IPS-20b (cell line): Measurements from ENCODE around the gene SLBP.
"Not testable (repeated sequence)": the region's sequence is repeated elsewhere in the genome, so short reads cannot be mapped to it uniquely, and the experiment has no call there.

Source experiments
- H3K27ac ChIP-seq: one replicate; pipeline ENCODE4 v1.5.1; 2013; ENCODE audit warnings: low read length
- H3K27me3 ChIP-seq: 2 replicates; pipeline ENCODE4 v1.6.1; 2013; ENCODE audit warnings: mild to moderate bottlenecking, low read length, inconsistent platforms; ENCODE audit not compliant: insufficient read depth
- H3K36me3 ChIP-seq: 2 replicates; pipeline ENCODE4 v1.6.1; 2013; ENCODE audit warnings: low read depth, mild to moderate bottlenecking, inconsistent platforms, low read length, moderate library complexity; ENCODE audit not compliant: insufficient read depth
- H3K4me1 ChIP-seq: 2 replicates; pipeline ENCODE4 v1.6.1; 2013; ENCODE audit warnings: mild to moderate bottlenecking, control low read depth, inconsistent platforms, low read length, moderate library complexity; ENCODE audit not compliant: insufficient read depth
- H3K4me3 ChIP-seq: 2 replicates; pipeline ENCODE4 v1.5.1; 2013; ENCODE audit warnings: mild to moderate bottlenecking, low read length, inconsistent platforms
- H3K9ac ChIP-seq: 2 replicates; pipeline ENCODE4 v1.6.1; 2013; ENCODE audit warnings: low read depth, mild to moderate bottlenecking, inconsistent platforms, low read length, moderate library complexity
- H3K9me3 ChIP-seq: 2 replicates; pipeline ENCODE4 v1.6.1; 2013; ENCODE audit warnings: mild to moderate bottlenecking, low read depth, low read length, inconsistent platforms; ENCODE audit not compliant: insufficient read depth

Gene SLBP

GRCh38 chr4:1676605-1677525, 35.3 kb downstream of the SLBP start:
- H3K9me3 ChIP-seq, result no peaks in the 10 kb centered on the region
- no peaks in the 10 kb centered on the region for H3K36me3 ChIP-seq
- no peak overlapping the region for H3K27ac ChIP-seq
- H3K4me3 ChIP-seq, result no peak overlapping the region
- no peaks in the 10 kb centered on the region for H3K4me1 ChIP-seq
- H3K9ac ChIP-seq, result no peak overlapping the region
- H3K27me3 ChIP-seq, result peaks cover 3% of the 10 kb centered on the region; the same call in 1 of the 2 replicates

DNA sequence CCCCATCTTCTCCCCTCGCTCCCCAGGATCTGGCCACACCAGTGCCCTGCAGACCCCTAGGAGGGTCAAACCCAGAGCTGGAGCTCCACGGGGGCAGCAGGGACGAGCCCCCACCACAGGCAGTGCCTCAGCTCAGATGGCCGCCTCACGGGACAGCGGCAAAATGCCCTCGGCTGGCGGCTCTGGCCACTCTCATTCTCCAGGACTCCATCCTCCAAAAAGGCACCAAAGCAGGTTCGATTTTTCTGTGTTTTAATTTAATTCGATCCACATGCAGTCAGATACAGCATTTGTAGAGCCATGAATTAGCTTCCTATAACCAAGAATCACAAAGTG, 36.3 kb downstream of the SLBP start:
- Histone ChIP-seq H3K36me3 (no peaks in the 10 kb centered on the region), H3K4me3 (no peak overlapping the region), H3K27me3 (no peaks in the 10 kb centered on the region), H3K9ac (no peak overlapping the region), H3K9me3 (no peaks in the 10 kb centered on the region), H3K4me1 (no peaks in the 10 kb centered on the region), H3K27ac (no peak overlapping the region)

GRCh38 chr4:1675136-1675801, 36.9 kb downstream of the SLBP start:
- no peak overlapping the region for H3K4me3 ChIP-seq
- H3K9ac ChIP-seq, result no peak overlapping the region
- no peaks in the 10 kb centered on the region for H3K9me3 ChIP-seq
- no peaks in the 10 kb centered on the region for H3K4me1 ChIP-seq
- no peak overlapping the region for H3K27ac ChIP-seq
- H3K36me3 ChIP-seq, result no peaks in the 10 kb centered on the region
- no peaks in the 10 kb centered on the region for H3K27me3 ChIP-seq

DNA sequence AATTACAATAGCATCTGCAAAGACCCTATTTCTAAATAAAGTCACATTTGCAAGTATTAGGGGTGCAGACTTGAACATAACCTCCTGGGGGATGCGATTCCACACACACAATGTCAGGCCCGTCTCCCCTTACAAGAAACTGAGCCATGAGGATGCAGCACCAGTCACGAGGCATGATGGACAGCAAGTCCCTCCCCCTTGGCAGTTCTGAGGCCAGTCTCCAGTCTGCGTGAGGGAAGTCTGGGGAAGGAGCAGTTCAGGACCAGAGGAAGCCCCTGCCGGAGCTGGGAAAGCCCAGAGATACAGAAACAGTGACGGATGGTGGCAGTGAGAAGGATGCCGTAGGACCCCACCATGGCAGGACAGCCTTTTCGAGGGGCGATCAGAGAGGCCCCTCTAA, 37.4 kb downstream of the SLBP start:
- no peak overlapping the region for H3K9ac ChIP-seq
- no peak overlapping the region for H3K27ac ChIP-seq
- no peaks in the 10 kb centered on the region for H3K27me3 ChIP-seq
- no peaks in the 10 kb centered on the region for H3K36me3 ChIP-seq
- H3K9me3 ChIP-seq, result no peaks in the 10 kb centered on the region
- no peaks in the 10 kb centered on the region for H3K4me1 ChIP-seq
- H3K4me3 ChIP-seq, result no peak overlapping the region

- Histone ChIP-seq H3K4me3 (no peak overlapping the region), H3K36me3 (no peaks in the 10 kb centered on the region), H3K27ac (no peak overlapping the region), H3K9me3 (no peaks in the 10 kb centered on the region), H3K27me3 (no peaks in the 10 kb centered on the region), H3K4me1 (no peaks in the 10 kb centered on the region), H3K9ac (no peak overlapping the region)
These were observed 38.4 kb downstream of the SLBP start for GRCh38 chr4:1673671-1674070.

- H3K4me1 ChIP-seq, H3K27ac ChIP-seq, H3K36me3 ChIP-seq, H3K9me3 ChIP-seq, H3K27me3 ChIP-seq, H3K9ac ChIP-seq, H3K4me3 ChIP-seq: not testable (repeated sequence)
These were observed 41.1 kb downstream of the SLBP start for GRCh38 chr4:1671011-1671410.

DNA sequence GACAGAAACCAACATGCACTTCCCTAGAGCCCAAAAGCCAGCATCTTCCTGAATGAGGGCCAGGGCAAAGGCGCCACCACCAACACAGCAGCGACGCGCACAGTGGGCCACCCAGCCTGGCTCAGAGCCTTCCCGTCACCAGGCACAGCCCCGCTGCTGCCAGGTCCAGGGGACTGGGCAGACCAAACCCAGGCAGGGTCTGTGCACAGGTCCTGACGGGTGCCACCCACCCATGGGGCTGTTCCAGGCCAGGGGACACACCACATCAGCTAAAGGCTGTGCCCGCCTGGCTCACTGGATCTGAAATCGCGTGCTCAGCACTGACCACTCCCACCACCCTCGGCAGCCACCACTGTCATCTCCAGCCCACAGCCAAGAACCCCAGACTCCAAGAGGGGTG, 41.8 kb downstream of the SLBP start:
- no peaks in the 10 kb centered on the region for H3K27me3 ChIP-seq
- no peaks in the 10 kb centered on the region for H3K36me3 ChIP-seq
- H3K4me3 ChIP-seq, result no peak overlapping the region
- H3K4me1 ChIP-seq, result no peaks in the 10 kb centered on the region
- H3K27ac ChIP-seq, result no peak overlapping the region
- H3K9me3 ChIP-seq, result no peaks in the 10 kb centered on the region
- H3K9ac ChIP-seq, result no peak overlapping the region

- Histone ChIP-seq H3K36me3 (no peaks in the 10 kb centered on the region), H3K27ac (no peak overlapping the region), H3K27me3 (no peaks in the 10 kb centered on the region), H3K4me1 (no peaks in the 10 kb centered on the region), H3K9ac (no peak overlapping the region), H3K9me3 (no peaks in the 10 kb centered on the region), H3K4me3 (no peak overlapping the region)
These were observed 42.3 kb downstream of the SLBP start for GRCh38 chr4:1669850-1670249.

DNA sequence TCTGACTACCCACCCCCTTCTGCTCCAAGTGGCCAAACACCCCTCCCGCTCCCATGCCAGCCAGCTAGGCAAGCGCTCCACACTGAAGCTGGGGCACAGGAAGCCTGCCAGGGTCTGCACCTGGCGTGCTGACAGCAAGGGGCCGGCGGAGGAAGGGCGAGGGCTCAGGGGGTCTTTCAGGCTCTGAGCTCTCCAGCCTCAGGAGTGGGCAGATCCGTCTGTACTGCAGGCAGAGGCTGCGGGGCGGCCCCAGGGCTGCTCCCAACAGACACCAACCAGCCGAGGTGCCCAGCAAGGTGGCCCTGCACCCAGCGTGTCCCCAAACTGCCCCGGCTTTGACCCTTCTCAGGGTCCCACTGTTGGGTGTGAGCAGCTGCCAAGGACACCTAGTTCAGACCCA, 42.8 kb downstream of the SLBP start:
- Histone ChIP-seq H3K27ac (no peak overlapping the region), H3K9ac (no peak overlapping the region), H3K4me3 (no peak overlapping the region), H3K9me3 (no peaks in the 10 kb centered on the region), H3K36me3 (no peaks in the 10 kb centered on the region), H3K4me1 (no peaks in the 10 kb centered on the region), H3K27me3 (no peaks in the 10 kb centered on the region)

DNA sequence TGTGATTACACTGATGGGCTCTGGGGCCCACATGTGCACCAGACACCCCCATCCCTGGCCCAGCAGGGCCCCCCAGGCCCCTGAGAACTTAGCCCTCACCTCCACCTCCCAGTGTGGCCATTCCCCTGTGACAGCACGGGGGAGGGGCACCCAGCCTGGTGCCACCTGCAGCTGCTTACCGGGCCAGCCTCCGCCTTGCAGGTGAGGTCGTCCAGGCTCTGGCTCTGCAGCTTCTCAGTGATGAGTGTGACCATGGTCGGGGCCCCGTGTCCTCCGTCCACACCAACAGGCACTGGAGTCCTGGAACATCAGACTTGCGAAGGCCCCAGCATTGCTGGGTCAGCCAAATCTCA, 43.7 kb downstream of the SLBP start:
- no peak overlapping the region for H3K4me3 ChIP-seq
- no peaks in the 10 kb centered on the region for H3K9me3 ChIP-seq
- H3K4me1 ChIP-seq, result no peaks in the 10 kb centered on the region
- H3K27ac ChIP-seq, result no peak overlapping the region
- no peaks in the 10 kb centered on the region for H3K36me3 ChIP-seq
- no peak overlapping the region for H3K9ac ChIP-seq
- H3K27me3 ChIP-seq, result no peaks in the 10 kb centered on the region

DNA sequence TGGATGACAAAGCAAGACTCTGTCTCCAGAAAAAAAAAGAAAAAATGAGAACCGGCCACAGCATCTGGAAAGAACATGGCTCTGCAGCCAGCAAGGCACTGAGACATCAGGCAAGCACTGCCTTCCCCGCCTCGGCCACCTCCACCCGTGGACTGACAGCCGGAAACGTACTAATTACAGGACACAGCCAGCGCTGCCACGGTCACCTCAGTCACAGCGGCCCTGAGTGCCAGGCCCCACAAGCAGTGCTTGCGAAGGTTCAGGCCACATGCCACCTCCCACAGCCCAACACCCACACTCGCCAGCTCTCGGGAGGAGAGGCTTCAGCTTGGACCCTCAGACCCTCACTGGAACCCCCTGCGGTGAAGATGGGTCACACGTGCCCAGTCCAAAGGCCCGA, 44.8 kb downstream of the SLBP start:
- no peak overlapping the region for H3K4me3 ChIP-seq
- H3K9ac ChIP-seq, result no peak overlapping the region
- no peaks in the 10 kb centered on the region for H3K36me3 ChIP-seq
- no peak overlapping the region for H3K27ac ChIP-seq
- H3K27me3 ChIP-seq, result no peaks in the 10 kb centered on the region
- no peaks in the 10 kb centered on the region for H3K4me1 ChIP-seq
- H3K9me3 ChIP-seq, result no peaks in the 10 kb centered on the region

DNA sequence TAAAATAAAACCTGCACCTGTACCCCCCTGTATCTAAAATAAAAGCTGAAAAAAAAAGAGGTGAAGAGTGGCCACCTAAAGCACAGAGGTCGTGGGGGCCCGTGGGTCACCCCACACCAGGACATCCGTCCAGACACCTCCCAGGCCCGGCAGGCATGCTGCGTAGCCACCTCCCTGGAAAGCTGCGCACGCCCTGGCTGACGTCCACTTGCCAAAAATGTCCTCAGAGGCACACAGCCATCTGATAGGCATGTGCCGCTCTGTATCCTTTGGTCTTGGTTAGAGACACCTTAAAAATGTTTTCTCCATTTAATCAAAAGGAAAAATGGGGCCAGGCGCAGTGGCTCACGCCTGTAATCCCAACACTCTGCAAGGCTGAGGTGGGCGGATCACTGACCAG, 45.7 kb downstream of the SLBP start:
- Histone ChIP-seq H3K27ac (no peak overlapping the region), H3K4me1 (no peaks in the 10 kb centered on the region), H3K4me3 (no peak overlapping the region), H3K36me3 (no peaks in the 10 kb centered on the region), H3K9me3 (no peaks in the 10 kb centered on the region), H3K9ac (no peak overlapping the region), H3K27me3 (no peaks in the 10 kb centered on the region)
